ENCODE results near the gene SCN5A.

- TF ChIP-seq EZH2 (IDR thresholded peaks at IDR 0.05) (no peak), EZH2phosphoT487 (IDR thresholded peaks at IDR 0.05) (no peak)
- TF ChIP-seq, protein P1, sequence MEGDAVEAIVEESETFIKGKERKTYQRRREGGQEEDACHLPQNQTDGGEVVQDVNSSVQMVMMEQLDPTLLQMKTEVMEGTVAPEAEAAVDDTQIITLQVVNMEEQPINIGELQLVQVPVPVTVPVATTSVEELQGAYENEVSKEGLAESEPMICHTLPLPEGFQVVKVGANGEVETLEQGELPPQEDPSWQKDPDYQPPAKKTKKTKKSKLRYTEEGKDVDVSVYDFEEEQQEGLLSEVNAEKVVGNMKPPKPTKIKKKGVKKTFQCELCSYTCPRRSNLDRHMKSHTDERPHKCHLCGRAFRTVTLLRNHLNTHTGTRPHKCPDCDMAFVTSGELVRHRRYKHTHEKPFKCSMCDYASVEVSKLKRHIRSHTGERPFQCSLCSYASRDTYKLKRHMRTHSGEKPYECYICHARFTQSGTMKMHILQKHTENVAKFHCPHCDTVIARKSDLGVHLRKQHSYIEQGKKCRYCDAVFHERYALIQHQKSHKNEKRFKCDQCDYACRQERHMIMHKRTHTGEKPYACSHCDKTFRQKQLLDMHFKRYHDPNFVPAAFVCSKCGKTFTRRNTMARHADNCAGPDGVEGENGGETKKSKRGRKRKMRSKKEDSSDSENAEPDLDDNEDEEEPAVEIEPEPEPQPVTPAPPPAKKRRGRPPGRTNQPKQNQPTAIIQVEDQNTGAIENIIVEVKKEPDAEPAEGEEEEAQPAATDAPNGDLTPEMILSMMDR (IDR thresholded peaks at IDR 0.05) = no peak
Measured at GRCh38 chr3:38516669-38517068, 132.8 kb downstream of the SCN5A start.
